H7 (cell line): ENCODE measurements around the gene CBFB. TPM values are rescaled to one million over a fixed set of nuclear protein-coding genes. Genes with fewer than 3 reads are reported as not detected.

ENCODE experiments used
- DNase-seq: peaks from one replicate; pipeline ENCODE4 v3.0.0; 2012
- H3K27me3 ChIP-seq: 2 replicates; pipeline ENCODE4 v1.6.0; 2011; ENCODE audit warnings: mild to moderate bottlenecking, low read length; ENCODE audit not compliant: control insufficient read depth, insufficient read depth
- H3K36me3 ChIP-seq: replicated peaks from 2 replicates; pipeline ENCODE4 v1.5.1; 2011; ENCODE audit warnings: low read length; ENCODE audit not compliant: control insufficient read depth, insufficient read depth
- H3K4me3 ChIP-seq: 2 replicates; pipeline ENCODE4 v1.5.1; 2011; ENCODE audit warnings: low read depth, mild to moderate bottlenecking, control low read depth, low read length, moderate library complexity; ENCODE audit not compliant: insufficient read depth
- total RNA-seq: library from RNA; depleted of rRNA; stranded (reverse); fragments of >200 nt; shearing (Covaris generic); gene quantifications from 2 replicates; pipeline ENCODE4 v1.2.3, GENCODE V29; 2014

The CBFB gene
- total RNA-seq, 1 experiment from 2014 or later: 31.4 TPM

- no peaks in the 10 kb centered on the region for H3K36me3 ChIP-seq
- 0 out of 2 replicates have a peak, but pooled peaks cover 2% of the 10 kb centered on the region for H3K27me3 ChIP-seq
- DNase-seq: peak; percentile 27
- H3K4me3 ChIP-seq: no peak overlapping the region
Measured at GRCh38 chr16:67024384-67025209, 4.4 kb upstream of the CBFB start.

DNA sequence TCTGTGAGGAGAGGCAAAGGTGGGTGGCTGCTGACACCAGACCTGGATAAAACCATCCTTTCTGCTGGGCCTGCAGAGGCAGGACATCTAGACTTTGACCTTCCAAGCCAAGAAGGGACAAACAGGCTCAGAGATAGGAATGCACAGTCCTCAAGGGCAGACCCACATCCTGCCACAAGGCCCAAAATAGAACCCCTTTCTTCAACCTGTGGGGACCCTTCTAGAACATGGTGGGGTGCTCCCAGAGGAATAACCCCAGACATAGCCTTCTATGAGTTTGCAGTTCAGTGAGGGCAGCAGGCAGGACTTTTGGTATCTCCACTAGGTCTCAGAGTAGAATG lies 3.8 kb upstream of the CBFB start:
- H3K4me3 ChIP-seq: no peak overlapping the region
- H3K36me3 ChIP-seq: no peaks in the 10 kb centered on the region
- 0 out of 2 replicates have a peak, but pooled peaks cover 2% of the 10 kb centered on the region for H3K27me3 ChIP-seq
- peak; percentile 7 for DNase-seq

- 0 out of 2 replicates have a peak, but pooled peaks cover 2% of the 10 kb centered on the region for H3K27me3 ChIP-seq
- no peaks in the 10 kb centered on the region for H3K36me3 ChIP-seq
- DNase-seq: no peak
- H3K4me3 ChIP-seq: no peak overlapping the region
Measured at GRCh38 chr16:67026570-67026969, 2.4 kb upstream of the CBFB start.

- 0 out of 2 replicates have a peak, but pooled peaks cover 2% of the 10 kb centered on the region for H3K27me3 ChIP-seq
- H3K36me3 ChIP-seq: no peaks in the 10 kb centered on the region
- peak; percentile 7 for DNase-seq
- no peak overlapping the region for H3K4me3 ChIP-seq
Measured at GRCh38 chr16:67027046-67027445, 1.9 kb upstream of the CBFB start.

DNA sequence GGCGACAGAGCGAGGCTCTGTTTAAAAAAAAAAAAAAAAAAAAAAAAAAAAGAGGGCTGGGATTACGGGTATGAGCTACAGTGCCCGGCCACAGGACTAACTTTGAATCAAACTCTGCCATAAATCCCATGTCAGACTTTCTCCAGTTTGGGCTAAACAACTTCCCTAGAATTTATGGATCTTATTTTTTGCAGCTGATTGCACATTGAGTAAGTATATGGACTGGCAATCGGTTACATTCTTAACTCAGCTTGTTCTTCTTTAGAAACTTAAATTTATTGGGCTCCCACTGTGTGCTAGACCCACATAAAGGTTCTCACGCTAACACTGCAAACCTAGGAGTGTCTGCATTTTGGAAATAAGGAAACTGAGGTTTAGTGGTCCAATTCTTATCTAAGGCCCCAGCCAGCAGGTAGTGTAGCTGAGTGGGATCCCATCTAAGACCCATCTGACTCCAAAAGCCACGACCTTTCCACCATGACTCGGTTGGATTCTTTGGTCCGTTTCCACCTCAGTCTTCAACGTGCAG lies 718 bp upstream of the CBFB start:
- no peaks in the 10 kb centered on the region for H3K36me3 ChIP-seq
- H3K4me3 ChIP-seq: peak overlapping the region; percentile 71
- DNase-seq: peak; percentile 12
- 0 out of 2 replicates have a peak, but pooled peaks cover 2% of the 10 kb centered on the region for H3K27me3 ChIP-seq

GRCh38 chr16:67029254-67030096 lies 526 bp downstream of the CBFB start:
- H3K36me3 ChIP-seq: no peaks in the 10 kb centered on the region
- H3K27me3 ChIP-seq: 0 out of 2 replicates have a peak, but pooled peaks cover 2% of the 10 kb centered on the region
- peak overlapping the region; percentile 92 for H3K4me3 ChIP-seq
- peak; percentile 78 for DNase-seq

DNA sequence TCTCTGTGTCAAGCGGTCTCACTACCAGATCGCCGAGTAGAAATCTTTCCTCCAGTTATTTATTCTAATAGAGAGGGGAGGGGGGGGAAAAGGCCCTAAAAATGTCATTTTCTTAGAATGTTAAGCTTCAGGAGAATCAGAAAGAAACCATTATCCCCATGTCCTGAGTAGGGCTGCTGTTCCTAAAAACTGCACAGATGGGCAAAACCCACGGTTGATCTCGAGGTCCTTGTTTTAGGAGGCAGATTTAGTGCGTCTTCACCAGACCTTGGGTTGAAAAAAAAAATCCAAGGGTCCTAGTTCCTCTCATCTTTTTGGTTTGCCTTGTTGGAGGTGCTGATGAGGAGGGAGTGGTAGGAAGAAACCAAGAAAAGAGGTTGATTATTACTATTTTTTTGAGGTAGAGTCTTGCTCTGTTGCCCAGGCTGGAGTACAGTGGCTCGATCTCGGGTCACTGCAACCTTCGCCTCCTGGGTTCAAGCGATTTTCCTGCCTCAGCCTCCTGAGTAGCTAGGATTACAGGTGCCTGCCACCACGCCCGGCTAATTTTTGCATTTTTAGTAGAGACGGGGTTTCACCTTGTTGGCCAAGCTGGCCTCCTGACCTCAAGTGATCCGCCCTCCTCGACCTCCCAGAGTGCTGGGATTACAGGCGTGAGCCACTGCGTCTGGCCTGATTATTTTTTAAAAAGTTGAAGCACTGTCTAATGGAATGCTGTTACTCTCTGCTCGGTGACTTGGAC lies 1.4 kb downstream of the CBFB start:
- H3K27me3 ChIP-seq: 0 out of 2 replicates have a peak, but pooled peaks cover 2% of the 10 kb centered on the region
- peak overlapping the region; percentile 92 for H3K4me3 ChIP-seq
- DNase-seq: no peak
- H3K36me3 ChIP-seq: peaks cover 1% of the 10 kb centered on the region; the same call in 1 of the 2 replicates

- DNase-seq: no peak
- no peak overlapping the region for H3K4me3 ChIP-seq
- 0 out of 2 replicates have a peak, but pooled peaks cover under 1% of the 10 kb centered on the region for H3K27me3 ChIP-seq
- H3K36me3 ChIP-seq: peaks cover 1% of the 10 kb centered on the region; the same call in 1 of the 2 replicates
Measured at GRCh38 chr16:67034487-67034886, 5.5 kb downstream of the CBFB start.

- no peak for DNase-seq
- Histone ChIP-seq H3K27me3 (no peaks in the 10 kb centered on the region), H3K36me3 (peaks cover 1% of the 10 kb centered on the region; the same call in 1 of the 2 replicates), H3K4me3 (no peak overlapping the region)
Measured at GRCh38 chr16:67035364-67035763, 6.4 kb downstream of the CBFB start.

DNA sequence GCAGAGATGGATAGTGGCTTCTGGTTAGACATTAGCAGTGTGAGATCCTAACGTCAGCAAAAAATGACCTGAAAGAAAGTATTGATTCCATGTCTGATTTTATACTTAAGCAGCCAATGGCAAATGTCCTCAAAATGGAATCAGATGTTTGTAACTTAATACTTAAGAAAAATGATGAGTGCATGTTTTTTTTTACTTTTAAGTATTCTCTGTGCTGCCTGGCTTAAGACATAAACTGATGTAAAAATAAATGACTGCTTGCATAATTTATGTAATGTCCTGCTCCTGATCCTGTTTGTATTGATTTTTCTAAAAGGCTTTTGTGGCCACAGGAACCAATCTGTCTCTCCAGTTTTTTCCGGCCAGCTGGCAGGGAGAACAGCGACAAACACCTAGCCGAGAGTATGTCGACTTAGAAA lies 7.4 kb downstream of the CBFB start:
- H3K36me3 ChIP-seq: peaks cover 1% of the 10 kb centered on the region; the same call in 1 of the 2 replicates
- no peak for DNase-seq
- no peak overlapping the region for H3K4me3 ChIP-seq
- H3K27me3 ChIP-seq: no peaks in the 10 kb centered on the region

DNA sequence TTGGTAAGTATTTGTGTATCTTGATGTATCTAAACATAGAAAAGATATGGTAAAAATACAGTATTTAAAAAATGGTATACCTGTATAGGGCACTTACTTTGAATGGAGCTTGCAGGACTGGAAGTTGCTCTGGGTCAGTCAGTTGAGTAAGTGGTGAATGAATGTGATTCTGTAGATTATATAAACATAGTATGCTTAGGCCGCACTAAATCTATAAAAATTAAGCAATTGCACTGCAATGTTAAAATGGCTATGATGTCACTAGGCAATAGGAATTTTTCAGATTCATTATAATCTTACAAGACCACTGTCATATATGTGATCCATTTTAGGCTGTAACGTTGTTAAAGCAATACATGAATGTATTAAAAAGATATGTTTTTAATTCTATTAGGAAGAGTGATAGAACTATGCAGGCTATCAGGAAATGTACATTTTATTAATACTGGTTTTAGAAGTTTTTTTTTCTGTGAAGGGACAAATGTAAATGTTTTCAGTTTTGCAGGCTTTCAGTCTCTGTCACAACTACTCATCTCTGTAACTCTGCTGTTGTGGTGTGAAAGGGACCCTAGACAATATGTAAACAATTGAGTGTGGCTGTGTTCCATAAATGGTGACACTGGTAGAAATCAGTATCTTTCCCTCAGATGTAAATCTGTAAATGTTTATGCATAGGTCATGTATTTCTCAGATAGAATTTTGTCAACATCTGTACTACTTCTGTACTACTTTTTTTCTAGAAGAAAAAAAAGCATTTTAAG lies 10.5 kb downstream of the CBFB start:
- no peak for DNase-seq
- Histone ChIP-seq H3K27me3 (no peaks in the 10 kb centered on the region), H3K4me3 (no peak overlapping the region), H3K36me3 (peaks cover 1% of the 10 kb centered on the region; the same call in 1 of the 2 replicates)

GRCh38 chr16:67040166-67040565 lies 11.2 kb downstream of the CBFB start:
- H3K27me3 ChIP-seq: no peaks in the 10 kb centered on the region

GRCh38 chr16:67040906-67041305 lies 12.0 kb downstream of the CBFB start:
- no peak for DNase-seq
- Histone ChIP-seq H3K27me3 (no peaks in the 10 kb centered on the region), H3K36me3 (no peaks in the 10 kb centered on the region), H3K4me3 (no peak overlapping the region)

More at GRCh38 chr16:67040166-67040565, 11.2 kb downstream of the CBFB start:
- Histone ChIP-seq H3K36me3 (no peaks in the 10 kb centered on the region), H3K4me3 (no peak overlapping the region)
- DNase-seq: no peak
